B cell (primary cell): ENCODE results near the gene SLC2A11.

ENCODE experiments used
- CTCF ChIP-seq: fragments of 200-600 bp; IDR thresholded peaks from one replicate; pipeline ENCODE4 v1.8.0; 2022; ENCODE audit warnings: antibody characterized with exemption, mild to moderate bottlenecking
- EZH2 ChIP-seq: IDR thresholded peaks from 2 replicates; pipeline ENCODE4 v1.6.1; 2012; ENCODE audit warnings: borderline replicate concordance, low read depth, mild to moderate bottlenecking, moderate library complexity, low read length; ENCODE audit not compliant: insufficient read depth, poor library complexity, severe bottlenecking

- TF ChIP-seq CTCF (no peak), EZH2 (no peak)
These were observed 30.9 kb upstream of the SLC2A11 start for GRCh38 chr22:23826510-23827350.
